SJCRH30 (cell line): ENCODE measurements around the gene NUP133. TPM values are rescaled to one million over a fixed set of nuclear protein-coding genes. Genes with fewer than 3 reads are reported as not detected.
"Not testable (repeated sequence)": the region's sequence is repeated elsewhere in the genome, so short reads cannot be mapped to it uniquely, and the experiment has no call there.

Source experiments
- DNase-seq, 2 experiments: peaks; one replicate each; pipeline ENCODE4 v3.0.0-alpha.2; 2015 to 2020
- H3K27ac ChIP-seq: fragments of 250-450 bp; sonication (Bioruptor Pico); 2 replicates; pipeline ENCODE4 v1.5.1; 2020; ENCODE audit warnings: mild to moderate bottlenecking, moderate library complexity
- H3K27me3 ChIP-seq: fragments of 250-450 bp; sonication (Bioruptor Pico); 2 replicates; pipeline ENCODE4 v1.5.1; 2020; ENCODE audit warnings: mild to moderate bottlenecking, moderate library complexity
- H3K36me3 ChIP-seq: fragments of 250-450 bp; sonication (Bioruptor Pico); 2 replicates; pipeline ENCODE4 v1.5.1; 2020; ENCODE audit warnings: mild to moderate bottlenecking, moderate library complexity
- H3K4me1 ChIP-seq: fragments of 250-450 bp; sonication (Bioruptor Pico); 2 replicates; pipeline ENCODE4 v1.5.1; 2020; ENCODE audit warnings: mild to moderate bottlenecking, moderate library complexity
- H3K4me3 ChIP-seq: fragments of 250-450 bp; sonication (Bioruptor Pico); 2 replicates; pipeline ENCODE4 v1.5.1; 2020; ENCODE audit warnings: mild to moderate bottlenecking, moderate library complexity
- H3K9me3 ChIP-seq: fragments of 250-450 bp; sonication (Bioruptor Pico); replicated peaks from 2 replicates; pipeline ENCODE4 v1.5.1; 2020; ENCODE audit warnings: mild to moderate bottlenecking, moderate library complexity
- total RNA-seq: library from RNA; depleted of rRNA; stranded (reverse); fragments of >200 nt; shearing (Covaris generic); gene quantifications from 2 replicates; pipeline ENCODE4 v1.2.3, GENCODE V29; 2014

Gene NUP133
- total RNA-seq, 1 experiment from 2014 or later, result 54.0 TPM

- no peak for DNase-seq
- no peaks in the 10 kb centered on the region for H3K27me3 ChIP-seq
These were observed 21.5 kb upstream of the NUP133 start for GRCh38 chr1:229529639-229530038.

DNA sequence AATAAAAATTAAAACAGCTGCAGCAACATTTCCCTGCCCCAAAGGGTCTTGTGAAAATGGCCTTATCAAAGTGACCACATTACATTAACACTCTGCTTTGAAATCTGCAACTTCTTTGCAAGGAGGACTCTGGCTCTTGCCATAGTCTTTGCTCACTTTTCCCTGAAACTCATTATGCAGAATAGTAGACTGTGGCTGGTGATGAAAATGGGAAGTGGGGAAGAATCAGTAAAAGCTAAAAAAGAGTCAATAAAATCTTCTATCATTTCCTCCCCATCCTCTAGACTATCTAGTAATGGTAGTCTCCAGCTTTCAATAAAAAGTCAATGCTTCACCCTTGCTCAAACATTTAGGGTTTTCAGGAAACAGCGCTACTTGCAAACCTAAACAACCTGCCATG, 18.6 kb upstream of the NUP133 start:
- peaks cover 13% of the 10 kb centered on the region for H3K36me3 ChIP-seq
- no peak overlapping the region for H3K27ac ChIP-seq
- no peak overlapping the region for H3K4me3 ChIP-seq
- H3K4me1 ChIP-seq, result no peaks in the 10 kb centered on the region
- H3K9me3 ChIP-seq, result no peaks in the 10 kb centered on the region
- H3K27me3 ChIP-seq, result no peaks in the 10 kb centered on the region
- DNase-seq, result no peak

More at GRCh38 chr1:229529639-229530038, 21.5 kb upstream of the NUP133 start:
- H3K9me3 ChIP-seq, result no peaks in the 10 kb centered on the region
- no peak overlapping the region for H3K4me3 ChIP-seq
- H3K36me3 ChIP-seq, result peaks cover 18% of the 10 kb centered on the region
- H3K4me1 ChIP-seq, result no peaks in the 10 kb centered on the region
- no peak overlapping the region for H3K27ac ChIP-seq

DNA sequence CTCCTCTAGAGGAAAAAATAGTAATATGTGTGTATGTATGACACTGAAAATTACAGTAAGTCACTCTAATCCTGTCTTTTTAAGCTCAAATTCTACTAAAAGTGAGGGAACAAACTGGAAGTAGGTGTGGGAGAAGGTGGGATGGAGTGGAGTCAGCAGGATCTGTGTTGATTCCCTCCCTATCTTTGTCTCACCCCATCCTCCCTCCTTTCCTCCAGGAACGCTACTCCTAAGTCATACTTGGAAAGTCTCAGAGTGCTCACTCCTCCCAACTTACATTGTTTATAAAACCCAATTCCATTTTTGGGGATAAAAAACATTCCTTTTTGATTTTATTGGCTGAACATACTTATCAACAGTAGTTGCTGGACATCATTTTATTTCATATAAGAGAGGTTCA, 14.9 kb upstream of the NUP133 start:
- Histone ChIP-seq H3K9me3 (no peaks in the 10 kb centered on the region), H3K36me3 (peaks cover 3% of the 10 kb centered on the region; the same call in 1 of the 2 replicates), H3K4me3 (no peak overlapping the region), H3K27ac (no peak overlapping the region), H3K4me1 (no peaks in the 10 kb centered on the region), H3K27me3 (no peaks in the 10 kb centered on the region)
- DNase-seq, result no peak

GRCh38 chr1:229514578-229515275, 6.6 kb upstream of the NUP133 start:
- DNase-seq, result peak; percentile 59 to 81
- Histone ChIP-seq H3K36me3 (no peaks in the 10 kb centered on the region), H3K27me3 (no peaks in the 10 kb centered on the region), H3K4me3 (no peak overlapping the region), H3K9me3 (no peaks in the 10 kb centered on the region), H3K27ac (no peak overlapping the region), H3K4me1 (peaks cover under 1% of the 10 kb centered on the region; the same call in 1 of the 2 replicates)

DNA sequence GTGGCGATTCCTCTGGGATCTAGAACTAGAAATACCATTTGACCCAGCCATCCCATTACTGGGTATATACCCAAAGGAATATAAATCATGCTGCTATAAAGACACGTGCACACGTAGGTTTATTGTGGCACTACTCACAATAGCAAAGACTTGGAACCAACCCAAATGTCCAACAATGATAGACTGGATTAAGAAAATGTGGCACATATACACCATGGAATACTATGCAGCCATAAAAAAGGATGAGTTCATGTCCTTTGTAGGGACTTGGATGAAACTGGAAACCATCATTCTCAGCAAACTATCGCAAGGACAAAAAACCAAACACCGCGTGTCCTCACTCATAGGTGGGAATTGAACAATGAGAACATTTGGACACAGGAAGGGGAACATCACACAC, 3.5 kb upstream of the NUP133 start:
- not testable (repeated sequence) for H3K36me3 ChIP-seq, H3K4me1 ChIP-seq, H3K27me3 ChIP-seq, H3K27ac ChIP-seq, H3K9me3 ChIP-seq, DNase-seq, H3K4me3 ChIP-seq

GRCh38 chr1:229511201-229511600, 3.1 kb upstream of the NUP133 start:
- not testable (repeated sequence) for H3K9me3 ChIP-seq, H3K36me3 ChIP-seq, H3K4me3 ChIP-seq, H3K27me3 ChIP-seq, H3K27ac ChIP-seq, DNase-seq, H3K4me1 ChIP-seq

- H3K27me3 ChIP-seq, result no peaks in the 10 kb centered on the region
- peaks cover 3% of the 10 kb centered on the region; the same call in 1 of the 2 replicates for H3K36me3 ChIP-seq
- no peaks in the 10 kb centered on the region for H3K9me3 ChIP-seq
- H3K27ac ChIP-seq, result no peak overlapping the region
- DNase-seq, result no peak
- H3K4me1 ChIP-seq, result peaks cover 8% of the 10 kb centered on the region; the same call in 1 of the 2 replicates
- no peak overlapping the region for H3K4me3 ChIP-seq
These were observed 1.4 kb upstream of the NUP133 start for GRCh38 chr1:229509576-229509975.

DNA sequence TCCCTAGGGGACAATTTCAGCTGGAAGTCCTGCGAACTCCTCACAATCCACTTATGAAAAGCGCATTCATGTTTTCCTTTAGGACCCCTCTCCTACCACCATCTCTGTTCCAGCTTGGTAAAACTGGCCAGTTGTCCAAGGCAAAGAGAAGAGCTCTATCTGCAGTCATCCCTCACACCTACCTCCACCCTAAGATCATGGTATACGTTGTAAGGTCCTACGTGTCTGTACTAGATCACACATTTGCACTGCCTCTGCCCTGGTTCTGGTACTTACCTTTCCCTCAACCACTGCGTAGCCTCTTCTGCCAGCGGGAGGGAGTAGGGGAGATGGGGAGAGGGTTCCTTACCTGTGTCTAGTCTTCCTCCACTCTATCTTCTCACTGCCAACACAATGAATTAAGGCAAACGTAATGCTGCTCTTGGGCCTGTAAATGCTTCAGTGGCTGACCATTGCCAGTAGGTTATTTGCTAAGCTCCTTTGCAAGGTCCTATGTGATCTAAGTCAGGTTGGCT, 739 bp upstream of the NUP133 start:
- peaks cover 8% of the 10 kb centered on the region; the same call in 1 of the 2 replicates for H3K4me1 ChIP-seq
- DNase-seq, result peak in 1 of 2 experiments; percentile 3
- peaks cover 4% of the 10 kb centered on the region; the same call in 1 of the 2 replicates for H3K36me3 ChIP-seq
- H3K27ac ChIP-seq, result peak overlapping the region; percentile 77
- H3K4me3 ChIP-seq, result peak overlapping the region; percentile 98
- H3K9me3 ChIP-seq, result no peaks in the 10 kb centered on the region
- H3K27me3 ChIP-seq, result no peaks in the 10 kb centered on the region

DNA sequence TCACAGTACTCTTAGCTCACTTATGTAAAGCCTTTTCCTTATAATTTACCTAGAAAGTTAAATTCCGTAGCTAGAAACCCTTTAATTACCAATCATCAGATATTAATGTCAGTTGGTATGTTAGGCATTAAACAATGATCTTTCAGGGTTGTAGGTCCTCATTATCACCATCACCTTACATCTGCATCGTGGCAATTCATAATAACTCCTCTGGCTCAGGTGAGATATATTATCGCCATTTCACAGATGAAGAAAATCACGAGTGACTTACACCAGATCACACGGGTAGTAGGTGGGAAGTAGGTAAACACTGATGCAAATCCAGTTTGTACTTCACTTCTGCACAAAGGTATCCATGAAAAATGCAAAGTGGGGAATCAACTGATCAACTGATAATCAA, 639 bp downstream of the NUP133 start:
- DNase-seq, result no peak
- no peaks in the 10 kb centered on the region for H3K9me3 ChIP-seq
- H3K36me3 ChIP-seq, result peaks cover 4% of the 10 kb centered on the region; the same call in 1 of the 2 replicates
- H3K27me3 ChIP-seq, result no peaks in the 10 kb centered on the region
- peaks cover 8% of the 10 kb centered on the region; the same call in 1 of the 2 replicates for H3K4me1 ChIP-seq
- peak overlapping the region; percentile 77; the same call in 1 of the 2 replicates for H3K27ac ChIP-seq
- H3K4me3 ChIP-seq, result peak overlapping the region; percentile 98

- Histone ChIP-seq H3K4me3 (no peak overlapping the region), H3K36me3 (peaks cover 8% of the 10 kb centered on the region; the same call in 1 of the 2 replicates)
These were observed 1.5 kb downstream of the NUP133 start for GRCh38 chr1:229506633-229507032.

DNA sequence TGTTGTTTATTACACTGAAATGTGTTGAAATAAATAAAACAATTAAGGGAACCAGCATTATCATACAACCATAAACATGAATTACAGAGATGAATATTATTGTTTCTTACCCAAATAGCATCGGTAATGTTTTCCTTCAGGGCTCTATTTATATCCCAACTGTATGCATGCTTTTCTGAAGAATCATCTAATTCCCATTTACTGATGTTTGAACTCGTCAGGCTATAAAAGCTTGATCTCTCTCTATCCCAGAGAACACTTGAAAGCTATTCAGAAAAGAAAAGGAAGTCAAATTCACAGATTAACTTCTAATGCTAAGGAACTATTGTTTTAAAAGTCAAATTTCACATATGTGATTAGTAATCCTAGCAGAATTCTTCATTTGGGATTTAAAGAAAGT, 12.4 kb downstream of the NUP133 start:
- H3K9me3 ChIP-seq, result no peaks in the 10 kb centered on the region
- no peaks in the 10 kb centered on the region for H3K27me3 ChIP-seq
- H3K4me1 ChIP-seq, result no peaks in the 10 kb centered on the region
- H3K27ac ChIP-seq, result no peak overlapping the region
- peaks cover 51% of the 10 kb centered on the region for H3K36me3 ChIP-seq
- DNase-seq, result no peak
- H3K4me3 ChIP-seq, result no peak overlapping the region

More at GRCh38 chr1:229506633-229507032, 1.5 kb downstream of the NUP133 start:
- H3K27me3 ChIP-seq, result no peaks in the 10 kb centered on the region
- DNase-seq, result no peak
- no peak overlapping the region for H3K27ac ChIP-seq
- no peaks in the 10 kb centered on the region for H3K9me3 ChIP-seq
- peaks cover 8% of the 10 kb centered on the region; the same call in 1 of the 2 replicates for H3K4me1 ChIP-seq

DNA sequence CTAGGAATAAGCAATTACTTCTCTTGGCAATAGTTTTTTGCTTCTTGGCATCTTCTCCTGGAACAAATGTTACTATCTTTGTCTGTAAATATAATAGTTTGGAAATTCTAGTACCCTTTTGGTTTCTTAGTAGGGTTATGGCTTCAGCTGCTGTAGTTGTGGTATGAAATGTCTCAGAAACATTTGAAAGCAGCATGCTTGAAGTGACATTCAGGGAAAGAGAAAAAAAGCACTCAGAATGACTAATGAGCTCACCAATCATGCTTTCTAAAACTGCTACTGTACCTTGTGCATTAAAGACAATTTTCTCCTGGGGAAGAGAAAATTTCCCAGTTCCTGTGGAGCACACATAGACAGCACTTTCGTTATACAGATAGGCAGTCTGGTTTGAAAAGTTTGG, 21.0 kb downstream of the NUP133 start:
- Histone ChIP-seq H3K27ac (no peak overlapping the region), H3K4me3 (no peak overlapping the region), H3K4me1 (no peaks in the 10 kb centered on the region; the same call in 1 of the 2 replicates), H3K27me3 (no peaks in the 10 kb centered on the region), H3K36me3 (peaks cover 62% of the 10 kb centered on the region), H3K9me3 (no peaks in the 10 kb centered on the region)
- no peak for DNase-seq

GRCh38 chr1:229485318-229485717, 22.8 kb downstream of the NUP133 start:
- DNase-seq, result no peak
- H3K36me3 ChIP-seq, result peaks cover 55% of the 10 kb centered on the region
- no peak overlapping the region for H3K27ac ChIP-seq
- H3K27me3 ChIP-seq, result no peaks in the 10 kb centered on the region
- no peak overlapping the region for H3K4me3 ChIP-seq
- H3K4me1 ChIP-seq, result no peaks in the 10 kb centered on the region; the same call in 1 of the 2 replicates
- no peaks in the 10 kb centered on the region for H3K9me3 ChIP-seq

GRCh38 chr1:229482511-229482910, 25.6 kb downstream of the NUP133 start:
- Histone ChIP-seq H3K36me3 (peaks cover 40% of the 10 kb centered on the region), H3K27me3 (no peaks in the 10 kb centered on the region), H3K4me3 (no peak overlapping the region), H3K4me1 (no peaks in the 10 kb centered on the region), H3K27ac (no peak overlapping the region), H3K9me3 (no peaks in the 10 kb centered on the region)
- no peak for DNase-seq

DNA sequence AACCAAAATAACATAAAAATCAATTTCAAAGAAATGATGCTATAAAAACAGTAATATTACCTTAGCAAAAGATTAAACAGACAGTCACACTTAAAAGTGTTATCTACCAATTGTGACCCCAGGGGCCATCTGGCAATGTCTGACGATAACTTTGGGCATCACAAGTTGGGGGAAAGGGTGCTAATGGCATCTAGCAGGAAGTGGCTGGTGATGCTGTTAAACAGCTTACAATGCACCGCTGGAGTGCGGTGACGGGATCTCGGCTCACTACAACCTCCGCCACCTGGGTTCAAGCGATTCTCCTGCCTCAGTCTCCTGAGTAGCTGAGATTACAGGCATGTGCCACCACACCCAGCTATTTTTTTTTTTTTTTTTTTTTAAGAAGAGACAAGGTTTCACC, 27.6 kb downstream of the NUP133 start:
- no peak for DNase-seq
- Histone ChIP-seq H3K27ac (no peak overlapping the region), H3K4me3 (no peak overlapping the region), H3K9me3 (no peaks in the 10 kb centered on the region), H3K36me3 (peaks cover 38% of the 10 kb centered on the region), H3K27me3 (no peaks in the 10 kb centered on the region), H3K4me1 (no peaks in the 10 kb centered on the region)
